ENCODE results near the gene CNTNAP5. TPM values are rescaled to one million over a fixed set of nuclear protein-coding genes. Genes with fewer than 3 reads are reported as not detected.

The CNTNAP5 gene
- total and polyA plus RNA-seq, 2 donors (not counting 3 experiments of a cell fraction or from before 2014, with no cell fraction given): not detected

DNA sequence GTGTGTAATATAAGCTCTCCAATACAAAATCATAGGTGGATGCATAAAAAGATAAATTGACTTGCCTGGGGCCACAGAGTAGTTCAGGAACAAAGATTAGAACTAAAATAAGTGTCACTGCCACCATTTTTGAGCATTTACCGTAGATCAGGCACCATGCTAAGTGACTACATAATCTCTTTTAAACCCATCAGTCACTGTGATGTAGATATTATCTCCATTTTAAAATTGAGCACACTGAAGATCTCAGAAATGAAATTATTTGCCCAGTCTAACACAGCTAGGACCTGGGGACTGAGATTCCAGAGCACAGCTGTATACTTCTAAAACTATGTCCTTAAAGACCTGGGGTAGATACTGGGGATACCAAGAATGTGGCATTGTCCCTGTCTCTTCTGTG is 737.3 kb downstream of the CNTNAP5 start:
- intact Hi-C loops (cut with micrococcal nuclease): no loop called here
- ChIA-PET POLR2A (no interaction called here), CTCF (no interaction called here)
- H3K79me2 ChIP-seq (ENCODE audit: control insufficient read depth, insufficient read depth, low read length): no peaks in the 10 kb centered on the region
- H3K36me3 ChIP-seq (ENCODE audit: control insufficient read depth in 2 of 2, extremely low read depth in 1 of 2, insufficient read depth in 2 of 2, low read length in 2 of 2): no peaks in the 10 kb centered on the region
- H3K9me3 ChIP-seq (replicated peaks; ENCODE audit: control insufficient read depth, insufficient read depth, low read length): peaks cover 5% of the 10 kb centered on the region
- no peak overlapping the region for H2AFZ ChIP-seq (ENCODE audit: low read depth, low read length)
- H4K20me1 ChIP-seq (replicated peaks; ENCODE audit: control insufficient read depth, extremely low read depth, insufficient read depth, low read length): no peaks in the 10 kb centered on the region
- no peak overlapping the region for H3K4me3 ChIP-seq (replicated peaks in 1 of 3; ENCODE audit: insufficient read depth in 1 of 3, low read depth in 1 of 3, low read length in 3 of 3)
- no peak for DNase-seq (ENCODE audit: low read depth, low spot score)
- H3K27me3 ChIP-seq (ENCODE audit: control insufficient read depth in 2 of 2, insufficient read depth in 2 of 2, low read length in 2 of 2): no peaks in the 10 kb centered on the region
- no peak overlapping the region for H3K4me2 ChIP-seq (ENCODE audit: insufficient read depth, low read length)
- H3K9me1 ChIP-seq (replicated peaks; ENCODE audit: control insufficient read depth, extremely low read depth, insufficient read depth, low read length): no peaks in the 10 kb centered on the region
- dilution Hi-C loops (cut with MboI; ENCODE audit: extremely low pct_ligation_motif_present, low sequenced_read_pairs): no loop called here
- FAIRE-seq: no peak
- no peaks in the 10 kb centered on the region for H3K4me1 ChIP-seq (ENCODE audit: control insufficient read depth, extremely low read depth, insufficient read depth, low read length)
- H3K27ac ChIP-seq (ENCODE audit: insufficient read depth, low read depth, low read length): no peak overlapping the region
- BruUV-seq (replicated peaks): no TSS peak
- TF ChIP-seq POLR2A (IDR thresholded peaks at IDR 0.05; ENCODE audit: low read depth, low read length) (no peak), MYC (IDR thresholded peaks at IDR 0.05; ENCODE audit: low read depth, low read length) (no peak), POLR2AphosphoS5 (IDR thresholded peaks at IDR 0.05; ENCODE audit: insufficient read depth, low read depth, low read length) (no peak), FOS (IDR thresholded peaks at IDR 0.05; ENCODE audit: borderline replicate concordance, insufficient read depth, low read length) (no peak), EZH2 (IDR thresholded peaks at IDR 0.05; ENCODE audit: borderline replicate concordance, low read depth, low read length, severe bottlenecking) (no peak), GATA2 (IDR thresholded peaks at IDR 0.05; ENCODE audit: insufficient read depth, insufficient read length, low read depth, low read length) (no peak), JUN (IDR thresholded peaks at IDR 0.05; ENCODE audit: borderline replicate concordance, insufficient read depth, insufficient read length, low read depth) (no peak)
- TF ChIP-seq, protein P1, sequence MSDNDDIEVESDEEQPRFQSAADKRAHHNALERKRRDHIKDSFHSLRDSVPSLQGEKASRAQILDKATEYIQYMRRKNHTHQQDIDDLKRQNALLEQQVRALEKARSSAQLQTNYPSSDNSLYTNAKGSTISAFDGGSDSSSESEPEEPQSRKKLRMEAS (IDR thresholded peaks at IDR 0.05; ENCODE audit: insufficient read depth, insufficient read length): no peak
- TF ChIP-seq, protein P2, sequence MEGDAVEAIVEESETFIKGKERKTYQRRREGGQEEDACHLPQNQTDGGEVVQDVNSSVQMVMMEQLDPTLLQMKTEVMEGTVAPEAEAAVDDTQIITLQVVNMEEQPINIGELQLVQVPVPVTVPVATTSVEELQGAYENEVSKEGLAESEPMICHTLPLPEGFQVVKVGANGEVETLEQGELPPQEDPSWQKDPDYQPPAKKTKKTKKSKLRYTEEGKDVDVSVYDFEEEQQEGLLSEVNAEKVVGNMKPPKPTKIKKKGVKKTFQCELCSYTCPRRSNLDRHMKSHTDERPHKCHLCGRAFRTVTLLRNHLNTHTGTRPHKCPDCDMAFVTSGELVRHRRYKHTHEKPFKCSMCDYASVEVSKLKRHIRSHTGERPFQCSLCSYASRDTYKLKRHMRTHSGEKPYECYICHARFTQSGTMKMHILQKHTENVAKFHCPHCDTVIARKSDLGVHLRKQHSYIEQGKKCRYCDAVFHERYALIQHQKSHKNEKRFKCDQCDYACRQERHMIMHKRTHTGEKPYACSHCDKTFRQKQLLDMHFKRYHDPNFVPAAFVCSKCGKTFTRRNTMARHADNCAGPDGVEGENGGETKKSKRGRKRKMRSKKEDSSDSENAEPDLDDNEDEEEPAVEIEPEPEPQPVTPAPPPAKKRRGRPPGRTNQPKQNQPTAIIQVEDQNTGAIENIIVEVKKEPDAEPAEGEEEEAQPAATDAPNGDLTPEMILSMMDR (IDR thresholded peaks at IDR 0.05; ENCODE audit: extremely low read depth in 1 of 2, insufficient read depth in 1 of 2, low read depth in 1 of 2, low read length in 2 of 2): no peak
- H3K9ac ChIP-seq (replicated peaks; ENCODE audit: extremely low read depth, insufficient read depth, low read length): no peak overlapping the region

Measured in endothelial cell of umbilical vein (primary cell).